C1 segment of cervical spinal cord (tissue), 14 donors: Measurements from ENCODE around the gene CHD3.

Experiments used
- DNase-seq, 14 donors: peaks; one replicate each; lab custom pipeline; 2025; lab: John Stamatoyannopoulos, UW

The CHD3 gene

DNA sequence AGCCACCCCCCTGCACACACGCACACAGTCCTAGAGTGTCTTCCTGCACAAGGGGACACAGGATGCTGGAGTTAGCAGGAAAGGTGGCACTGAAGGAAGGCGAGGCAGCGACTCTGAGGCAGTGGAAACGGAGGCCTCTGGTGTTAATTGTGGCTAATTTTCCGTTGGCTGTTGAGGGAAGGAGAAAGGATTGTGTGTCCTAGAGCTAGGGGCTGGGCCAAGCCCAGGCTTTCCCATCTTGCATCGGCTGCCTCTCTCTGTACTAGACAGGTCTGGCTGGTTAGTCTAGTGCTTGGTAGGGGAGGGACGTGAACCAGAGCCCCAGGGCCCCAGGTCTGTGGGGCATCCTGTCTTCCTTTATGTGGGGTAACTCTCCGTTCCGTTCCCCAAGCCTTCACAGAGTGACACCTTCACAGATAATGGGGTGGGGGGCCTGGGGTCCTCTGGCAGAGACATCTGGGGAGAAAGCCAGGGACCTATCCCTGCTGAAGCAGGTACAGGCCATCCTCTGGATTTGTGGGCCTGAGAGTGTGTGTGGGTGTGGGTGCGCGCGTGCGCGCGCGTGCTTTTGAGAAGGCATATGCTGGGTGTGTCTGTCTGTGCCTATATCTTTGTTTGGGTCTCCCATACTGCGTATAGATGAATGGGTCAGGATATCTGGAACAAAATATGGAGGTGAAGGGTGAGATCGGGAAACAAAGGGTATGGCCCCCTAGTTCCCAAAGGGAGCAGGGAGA is at the start of gene CHD3:
CHD3 (plus strand) TSS at position 606 of the 737 bp plus-strand sequence. CDS start 212 bp downstream, outside the sequence.
- DNase-seq, result no peak

DNA sequence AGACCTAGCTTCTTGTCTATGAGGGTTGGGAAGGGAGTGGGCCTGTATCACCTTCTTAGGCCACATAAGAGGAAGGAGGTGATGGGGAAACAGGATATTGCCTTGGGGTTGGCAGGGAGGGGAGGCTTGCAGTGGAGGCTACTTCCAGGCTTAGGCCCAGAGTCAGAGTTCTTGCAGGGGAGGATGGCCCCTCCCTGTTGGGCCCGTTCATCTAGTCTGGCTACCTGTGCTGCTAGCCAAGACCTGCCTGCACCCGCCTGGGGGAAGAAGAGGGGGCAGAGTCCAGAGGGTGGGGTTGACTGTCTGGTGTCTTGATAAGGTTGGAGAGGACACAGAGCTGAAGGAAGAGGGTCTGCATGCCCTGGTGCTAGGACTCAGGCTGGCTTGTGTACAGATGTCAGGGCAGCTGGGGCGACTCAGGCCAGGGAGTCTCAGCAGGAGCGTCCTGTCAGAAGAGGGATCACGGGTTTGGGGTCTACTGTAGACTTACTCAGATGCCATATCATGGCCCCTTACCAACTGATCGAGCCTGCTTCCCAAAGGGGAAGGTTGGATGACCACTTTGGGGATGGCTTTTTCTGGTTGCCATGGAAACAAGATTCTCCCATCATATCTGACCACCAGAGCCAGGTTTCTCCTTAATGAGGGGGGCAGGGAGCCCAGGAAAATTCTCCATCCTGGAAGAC is 49.3 kb upstream of the CHD3 start:
- DNase-seq, result no peak

DNA sequence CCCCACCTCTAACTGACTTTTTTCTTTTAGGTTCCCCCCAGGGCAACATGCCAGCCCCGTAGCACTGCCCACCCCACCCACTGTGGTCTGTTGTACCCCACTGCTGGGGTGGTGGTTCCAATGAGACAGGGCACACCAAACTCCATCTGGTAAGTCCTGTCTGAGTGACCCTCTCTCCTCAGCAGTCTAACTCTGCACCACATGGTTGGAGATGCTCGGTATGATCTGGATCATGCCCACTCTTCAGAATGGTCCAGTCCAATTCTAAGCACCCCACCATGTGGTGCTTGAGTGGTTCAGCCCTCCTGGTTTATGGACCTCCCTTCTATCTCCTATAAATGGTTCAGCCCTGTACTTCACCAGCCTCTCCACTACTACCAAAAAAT is 48.7 kb upstream of the CHD3 start:
- DNase-seq, result no peak

DNA sequence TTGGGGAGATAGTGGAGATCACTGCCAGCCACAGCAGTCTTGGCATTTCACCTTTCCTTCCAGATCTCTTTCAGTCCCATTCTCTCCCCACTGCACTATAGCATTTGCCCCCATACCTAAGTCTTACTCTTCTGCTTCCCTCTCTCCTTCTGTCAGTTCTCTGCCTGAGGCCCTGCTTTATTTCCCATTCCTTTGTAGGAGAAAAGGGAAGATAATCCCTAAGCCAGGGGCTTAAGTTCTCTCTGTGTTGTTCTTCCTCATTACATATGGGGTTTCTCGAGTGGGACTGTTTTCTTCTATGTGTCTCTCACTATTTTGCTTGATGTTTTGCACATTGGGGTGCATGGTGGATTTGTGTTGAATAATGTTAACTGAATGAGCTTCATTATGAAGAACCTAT is 48.1 kb upstream of the CHD3 start:
- no peak for DNase-seq

- no peak for DNase-seq
These were observed 47.7 kb upstream of the CHD3 start for GRCh38 chr17:7840875-7841274.

DNA sequence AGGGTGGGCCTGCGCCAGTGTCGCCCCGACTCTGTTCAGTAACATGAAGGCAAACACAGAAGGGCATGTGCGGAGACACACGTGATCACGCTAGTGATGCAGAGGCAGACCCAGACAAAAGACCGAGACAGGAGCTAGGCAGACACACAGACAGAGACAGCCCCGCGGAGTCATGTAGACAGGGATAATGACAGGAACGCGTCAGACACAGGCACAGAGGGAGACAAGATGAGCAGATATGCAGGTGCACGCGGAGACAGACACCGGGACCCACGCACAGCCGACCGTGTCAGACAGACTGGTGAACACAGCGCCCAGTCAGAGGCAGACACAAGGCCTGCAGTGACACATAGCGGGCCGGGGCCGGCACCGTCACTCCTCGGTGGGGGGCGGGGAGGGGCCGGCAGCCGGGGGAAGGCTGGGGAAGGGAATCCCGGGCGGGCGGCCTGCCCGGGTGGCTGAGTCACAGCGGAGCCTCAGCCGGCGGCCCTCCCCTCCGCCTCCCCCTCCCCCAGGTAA is 47.1 kb upstream of the CHD3 start:
- DNase-seq, result peak in 13 of 14 donors; percentile 67 to 97 (median 90)

DNA sequence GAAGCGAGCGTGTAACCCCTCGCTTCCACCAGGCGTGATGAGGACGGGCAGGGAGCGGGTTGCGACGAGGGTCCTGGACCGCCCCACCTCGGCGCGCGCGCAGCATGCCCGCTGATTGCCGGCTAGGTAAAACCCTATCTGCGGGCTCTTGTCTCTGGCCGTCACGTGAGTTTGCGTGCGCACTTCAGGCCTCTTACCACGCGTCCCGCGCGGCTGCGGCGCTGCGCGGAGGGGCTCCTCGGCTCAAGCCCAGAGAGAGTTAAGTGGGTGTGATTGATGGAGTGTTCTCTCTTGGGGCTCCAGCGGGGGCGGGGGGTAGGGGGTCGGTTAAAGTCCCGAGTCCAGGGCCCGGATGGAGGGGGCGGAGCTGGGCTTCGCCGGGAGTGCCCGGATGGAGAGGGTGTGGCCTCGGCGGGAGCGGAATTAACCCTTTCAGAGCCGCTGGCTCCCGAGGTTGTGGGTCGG is 46.6 kb upstream of the CHD3 start:
- DNase-seq, result peak; percentile 67 to 97 (median 90)

DNA sequence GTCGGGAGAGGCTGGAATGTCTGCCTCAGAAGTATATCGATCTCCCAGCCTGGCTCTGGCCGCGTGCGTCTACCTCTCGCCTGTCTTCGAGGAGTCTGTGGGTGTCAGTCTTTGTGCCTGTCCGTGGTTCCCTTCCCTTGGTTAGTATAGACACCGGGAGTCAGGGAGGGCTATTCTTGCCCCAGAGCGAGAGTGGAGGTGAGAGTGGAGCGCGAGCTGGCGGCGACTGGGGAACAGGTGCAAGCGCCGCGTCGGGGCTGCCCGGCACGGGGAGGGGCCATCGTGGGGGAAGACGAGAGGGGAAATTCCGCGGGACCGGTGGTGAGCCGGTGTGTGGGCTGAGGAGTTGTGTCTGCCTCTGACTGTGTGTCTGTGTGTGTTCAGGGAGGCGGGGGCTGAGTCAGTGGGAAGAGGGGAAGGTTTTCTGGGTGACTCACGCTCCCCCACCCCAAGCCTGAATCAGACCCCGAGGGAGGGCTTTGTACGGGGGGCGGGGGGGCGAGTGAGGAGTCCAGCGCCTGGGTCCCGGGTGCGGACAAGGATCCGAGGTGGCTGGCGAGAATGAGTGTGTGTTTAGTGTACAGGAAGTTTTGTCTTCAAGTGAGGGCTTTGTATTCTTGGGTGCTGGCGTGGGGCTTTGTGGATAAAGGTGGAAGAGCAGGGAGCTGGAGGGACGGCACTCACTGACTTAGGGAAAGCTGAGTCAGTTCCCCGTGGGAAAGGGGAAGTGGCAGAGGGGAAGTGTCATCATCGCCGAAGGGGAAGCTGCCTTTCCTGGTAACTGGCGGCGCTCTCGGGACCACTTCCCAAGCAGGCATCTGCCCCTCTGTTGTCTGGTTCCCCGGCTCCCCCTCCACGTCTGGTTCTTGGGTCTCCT is 46.0 kb upstream of the CHD3 start:
- peak in 12 of 14 donors; percentile 19 to 89 (median 73) for DNase-seq

- DNase-seq, result peak in 4 of 14 donors; percentile 69 to 75 (median 72)
These were observed 45.4 kb upstream of the CHD3 start for GRCh38 chr17:7843257-7843535.

GRCh38 chr17:7843536-7844291 is 44.9 kb upstream of the CHD3 start:
- DNase-seq, result peak in 13 of 14 donors; percentile 42 to 85 (median 77)

DNA sequence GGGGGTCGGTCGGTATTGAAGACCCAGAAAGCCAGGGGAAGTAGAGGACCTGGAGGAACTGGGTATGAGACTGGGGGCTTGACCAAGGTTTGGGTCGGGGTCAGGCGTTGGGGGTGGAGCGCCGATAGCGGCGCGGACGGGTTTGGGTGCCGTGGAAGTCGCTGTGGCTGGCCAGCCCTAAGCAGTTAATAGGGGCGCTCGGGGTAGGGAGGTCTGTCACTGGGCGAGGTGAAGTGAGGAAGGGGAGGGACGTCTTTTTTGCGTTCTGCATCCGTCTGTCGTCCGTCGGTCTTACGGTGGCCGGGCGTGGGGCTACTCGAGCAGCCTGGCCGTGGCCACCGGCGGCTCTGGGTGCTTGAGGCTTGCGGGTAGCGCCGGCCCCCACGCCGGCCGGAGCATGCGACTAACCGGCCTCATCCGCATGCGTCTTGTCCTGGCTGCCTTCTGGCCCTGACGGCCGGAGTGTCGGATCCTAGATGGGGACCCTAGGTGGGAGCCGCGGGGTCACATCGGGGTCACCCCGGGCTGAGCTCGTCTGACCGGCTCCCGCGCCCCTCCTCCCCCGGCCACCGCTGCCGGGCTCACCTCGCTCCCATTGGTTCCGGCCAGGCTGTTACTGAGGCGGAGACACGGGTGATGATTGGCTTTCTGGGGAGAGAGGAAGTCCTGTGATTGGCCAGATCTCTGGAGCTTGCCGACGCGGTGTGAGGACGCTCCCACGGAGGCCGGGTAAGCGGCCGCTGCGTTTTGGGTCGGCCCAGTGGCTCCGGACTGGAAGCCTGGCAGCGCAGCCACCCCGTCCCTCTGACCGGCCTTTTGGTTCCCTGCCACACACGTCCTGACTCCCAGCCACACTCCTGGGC is 44.1 kb upstream of the CHD3 start:
- peak; percentile 56 to 94 (median 90) for DNase-seq

DNA sequence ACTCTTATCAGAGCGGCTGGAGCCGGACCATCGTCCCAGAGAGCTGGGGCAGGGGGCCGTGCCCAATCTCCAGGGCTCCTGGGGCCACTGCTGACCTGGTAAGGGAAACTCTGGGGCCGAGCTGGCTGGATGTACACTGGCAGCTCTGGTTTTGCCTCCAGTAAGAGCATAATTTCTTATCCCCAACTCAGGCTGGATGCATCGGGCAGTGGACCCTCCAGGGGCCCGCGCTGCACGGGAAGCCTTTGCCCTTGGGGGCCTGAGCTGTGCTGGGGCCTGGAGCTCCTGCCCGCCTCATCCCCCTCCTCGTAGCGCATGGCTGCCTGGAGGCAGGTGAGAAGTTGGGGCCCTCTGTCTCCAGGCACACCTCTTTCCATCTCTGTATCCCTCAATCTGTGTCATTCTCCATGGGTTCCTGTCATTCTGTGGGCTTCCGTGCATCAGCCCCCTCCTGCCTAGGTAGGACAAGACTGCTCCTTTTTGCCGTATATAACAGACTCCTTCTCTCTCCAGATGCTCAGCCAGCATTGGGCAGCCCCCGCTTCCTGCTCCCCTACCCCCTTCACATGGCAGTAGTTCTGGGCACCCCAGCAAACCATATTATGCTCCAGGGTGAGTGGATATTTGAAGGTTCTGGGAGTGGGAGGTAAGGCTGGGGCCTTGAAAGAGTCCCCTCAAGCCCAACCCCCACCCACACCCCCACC is 43.1 kb upstream of the CHD3 start:
- no peak for DNase-seq

DNA sequence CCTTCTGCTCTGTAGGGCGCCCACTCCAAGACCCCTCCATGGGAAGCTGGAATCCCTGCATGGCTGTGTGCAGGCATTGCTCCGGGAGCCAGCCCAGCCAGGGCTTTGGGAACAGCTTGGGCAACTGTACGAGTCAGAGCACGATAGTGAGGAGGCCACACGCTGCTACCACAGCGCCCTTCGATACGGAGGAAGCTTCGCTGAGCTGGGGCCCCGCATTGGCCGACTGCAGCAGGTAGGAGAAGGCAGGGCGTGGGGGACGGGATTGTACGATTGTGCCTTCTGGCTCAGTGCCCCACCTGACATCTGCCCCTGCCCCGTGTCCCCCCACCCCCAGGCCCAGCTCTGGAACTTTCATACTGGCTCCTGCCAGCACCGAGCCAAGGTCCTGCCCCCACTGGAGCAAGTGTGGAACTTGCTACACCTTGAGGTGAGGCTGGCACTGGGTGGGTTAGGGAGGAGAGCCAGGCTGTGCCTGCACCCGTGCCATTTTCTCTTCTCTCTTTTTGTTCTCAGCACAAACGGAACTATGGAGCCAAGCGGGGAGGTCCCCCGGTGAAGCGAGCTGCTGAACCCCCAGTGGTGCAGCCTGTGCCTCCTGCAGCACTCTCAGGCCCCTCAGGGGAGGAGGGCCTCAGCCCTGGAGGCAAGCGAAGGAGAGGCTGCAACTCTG is 42.4 kb upstream of the CHD3 start:
- no peak for DNase-seq

- DNase-seq, result no peak
These were observed 41.6 kb upstream of the CHD3 start for GRCh38 chr17:7846765-7847661.

DNA sequence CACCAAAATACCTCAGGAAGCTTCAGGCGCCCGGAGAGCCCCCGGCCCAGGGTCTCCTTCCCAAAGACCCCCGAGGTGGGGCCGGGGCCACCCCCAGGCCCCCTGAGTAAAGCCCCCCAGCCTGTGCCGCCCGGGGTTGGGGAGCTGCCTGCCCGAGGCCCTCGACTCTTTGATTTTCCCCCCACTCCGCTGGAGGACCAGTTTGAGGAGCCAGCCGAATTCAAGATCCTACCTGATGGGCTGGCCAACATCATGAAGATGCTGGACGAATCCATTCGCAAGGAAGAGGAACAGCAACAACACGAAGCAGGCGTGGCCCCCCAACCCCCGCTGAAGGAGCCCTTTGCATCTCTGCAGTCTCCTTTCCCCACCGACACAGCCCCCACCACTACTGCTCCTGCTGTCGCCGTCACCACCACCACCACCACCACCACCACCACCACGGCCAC is 40.4 kb upstream of the CHD3 start:
- no peak for DNase-seq

GRCh38 chr17:7848739-7849129 is 39.9 kb upstream of the CHD3 start:
- no peak for DNase-seq

DNA sequence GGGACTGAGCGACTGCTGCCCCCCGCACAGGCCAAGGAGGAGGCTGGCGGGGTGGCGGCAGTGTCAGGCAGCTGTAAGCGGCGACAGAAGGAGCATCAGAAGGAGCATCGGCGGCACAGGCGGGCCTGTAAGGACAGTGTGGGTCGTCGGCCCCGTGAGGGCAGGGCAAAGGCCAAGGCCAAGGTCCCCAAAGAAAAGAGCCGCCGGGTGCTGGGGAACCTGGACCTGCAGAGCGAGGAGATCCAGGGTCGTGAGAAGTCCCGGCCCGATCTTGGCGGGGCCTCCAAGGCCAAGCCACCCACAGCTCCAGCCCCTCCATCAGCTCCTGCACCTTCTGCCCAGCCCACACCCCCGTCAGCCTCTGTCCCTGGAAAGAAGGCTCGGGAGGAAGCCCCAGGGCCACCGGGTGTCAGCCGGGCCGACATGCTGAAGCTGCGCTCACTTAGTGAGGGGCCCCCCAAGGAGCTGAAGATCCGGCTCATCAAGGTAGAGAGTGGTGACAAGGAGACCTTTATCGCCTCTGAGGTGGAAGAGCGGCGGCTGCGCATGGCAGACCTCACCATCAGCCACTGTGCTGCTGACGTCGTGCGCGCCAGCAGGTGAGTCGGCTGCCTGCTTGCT is 39.3 kb upstream of the CHD3 start:
- no peak for DNase-seq
